Left ventricle myocardium superior (tissue), 1 donor: ENCODE data around the gene ZNF117. TPM values are rescaled to one million over a fixed set of nuclear protein-coding genes. Genes with fewer than 3 reads are reported as not detected.
"Not testable (repeated sequence)": the region's sequence is repeated elsewhere in the genome, so short reads cannot be mapped to it uniquely, and the experiment has no call there.

ENCODE experiments used
- ATAC-seq: fragments of 200-7000 bp; cut with Tn5 transposase; one replicate; pipeline ENCODE4 v1.9.1; 2020; ENCODE audit warnings: mild to moderate bottlenecking, moderate library complexity
- DNase-seq: peaks from one replicate; pipeline ENCODE4 v3.0.0-alpha.2; 2020
- intact Hi-C: fragments of 100-400 bp; cut with micrococcal nuclease; formaldehyde crosslinking; loops from one replicate; pipeline ENCODE4 v1.11.0; 2022
- total RNA-seq: library from RNA; stranded (reverse); fragmentation: NEBNext Ultra II Directional; extraction: Animal tissue kit (Norgen Biotek cat#: 25700); gene quantifications from one replicate; pipeline ENCODE4 v1.2.1, GENCODE V29; 2021
- donor health status: DM: no; HTN: yes; CAD: no; lungs with severe emphysema.

The ZNF117 gene
- total RNA-seq, 1 donor from 2014 or later, result 2.8 TPM

DNA sequence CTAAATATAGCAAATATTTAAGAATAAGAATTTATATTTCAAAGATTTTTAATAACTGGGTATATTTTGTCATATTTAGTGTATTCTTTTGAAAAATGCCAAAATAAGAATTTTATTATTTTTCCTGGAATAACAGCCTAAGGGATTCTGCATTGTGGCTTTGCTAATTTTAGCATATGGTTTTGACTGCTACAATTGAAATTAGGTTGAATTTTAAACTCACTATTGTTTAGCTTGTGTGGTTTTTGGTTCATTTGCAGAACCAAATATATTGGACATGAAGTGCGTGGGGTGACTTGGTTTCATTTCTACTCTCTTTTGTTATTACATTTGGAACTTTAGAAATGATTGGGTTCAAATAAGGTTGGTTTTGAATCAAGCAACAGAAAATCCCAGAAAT lies 52.3 kb downstream of the ZNF117 start:
- ATAC-seq (no peak), DNase-seq (no peak)
- intact Hi-C loops, result no loop called here

DNA sequence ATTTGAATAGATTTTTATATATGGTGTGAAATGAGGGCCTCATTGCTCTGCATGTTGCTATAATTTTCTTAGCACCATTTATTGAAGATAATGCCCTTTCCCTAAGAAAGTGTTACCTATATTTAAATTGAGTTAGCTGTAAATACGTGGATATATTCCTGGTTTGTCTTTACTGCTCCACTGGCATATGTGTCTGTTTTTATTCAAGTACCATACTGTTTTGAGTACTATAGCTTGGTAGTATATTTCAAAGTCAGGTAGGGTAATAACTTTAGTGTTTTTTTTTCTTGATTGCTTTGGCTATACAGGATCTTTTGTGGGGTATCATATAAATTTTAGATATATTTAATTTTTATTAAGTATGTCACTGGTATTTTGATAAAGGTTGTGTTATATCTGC lies 56.4 kb downstream of the ZNF117 start:
- intact Hi-C loops, result no loop called here
- ATAC-seq (no peak), DNase-seq (no peak)

DNA sequence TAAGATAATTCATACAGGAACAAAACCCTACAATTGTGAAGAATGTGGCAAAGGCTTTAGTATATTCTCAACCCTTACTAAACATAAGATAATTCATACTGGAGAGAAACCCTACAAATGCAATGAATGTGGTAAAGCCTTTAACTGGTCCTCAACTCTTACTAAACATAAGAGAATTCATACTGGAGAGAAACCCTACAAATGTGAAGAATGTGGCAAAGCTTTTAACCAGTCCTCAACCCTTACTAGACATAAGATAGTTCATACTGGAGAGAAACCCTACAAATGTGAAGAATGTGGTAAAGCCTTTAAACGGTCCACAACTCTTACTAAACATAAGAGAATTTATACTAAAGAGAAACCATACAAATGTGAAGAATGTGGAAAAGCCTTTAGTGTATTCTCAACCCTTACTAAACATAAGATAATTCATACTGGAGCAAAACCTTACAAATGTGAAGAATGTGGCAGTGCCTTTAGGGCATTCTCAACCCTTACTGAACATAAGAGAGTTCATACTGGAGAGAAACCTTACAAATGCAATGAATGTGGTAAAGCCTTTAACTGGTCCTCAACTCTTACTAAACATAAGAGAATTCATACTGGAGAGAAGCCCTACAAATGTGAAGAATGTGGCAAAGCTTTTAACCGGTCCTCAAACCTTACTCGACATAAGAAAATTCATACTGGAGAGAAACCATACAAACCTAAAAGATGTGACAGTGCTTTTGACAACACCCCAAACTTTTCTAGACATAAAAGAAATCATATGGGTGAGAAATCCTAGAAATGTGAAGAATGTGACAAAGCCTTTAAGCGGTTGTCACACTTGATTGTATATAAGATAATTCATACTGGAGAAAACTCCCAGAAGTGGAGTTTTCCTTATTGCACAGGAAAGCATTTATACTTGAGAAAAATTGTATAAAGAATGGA lies 62.3 kb downstream of the ZNF117 start:
- intact Hi-C loops, DNase-seq, ATAC-seq: not testable (repeated sequence)

Other genes with a start within 250 kb of the ZNF117 start
- 4.8 TPM for gene ZNF138, start 196.6 kb downstream of the ZNF117 start, total RNA-seq
- 2.4 TPM for gene ZNF273, start 87.8 kb downstream of the ZNF117 start, total RNA-seq
- gene ERV3-1, start 15.7 kb upstream of the ZNF117 start, total RNA-seq, result 5.8 TPM